HG02870 (cell line): Measurements from ENCODE around the gene USHBP1.

Experiments
- ATAC-seq: cut with Tn5 transposase; IDR thresholded peaks from one replicate; pipeline ENCODE4 v1.9.1; 2021; ENCODE audit warnings: mild to moderate bottlenecking, moderate library complexity; ENCODE audit not compliant: unreplicated experiment

USHBP1 gene

GRCh38 chr19:17263712-17264640 is 569 bp downstream of the USHBP1 start:
- no peak for ATAC-seq

GRCh38 chr19:17262557-17262956 is 2.0 kb downstream of the USHBP1 start:
- ATAC-seq, result no peak

GRCh38 chr19:17260842-17261325 is 3.7 kb downstream of the USHBP1 start:
- no peak for ATAC-seq

GRCh38 chr19:17259934-17260333 is 4.6 kb downstream of the USHBP1 start:
- ATAC-seq, result no peak

- ATAC-seq, result no peak
Measured at GRCh38 chr19:17259118-17259780, 5.3 kb downstream of the USHBP1 start.

- ATAC-seq, result no peak
Measured at GRCh38 chr19:17256130-17256529, 8.4 kb downstream of the USHBP1 start.

- no peak for ATAC-seq
Measured at GRCh38 chr19:17255150-17255621, 9.4 kb downstream of the USHBP1 start.

GRCh38 chr19:17254636-17255035 is 9.9 kb downstream of the USHBP1 start:
- ATAC-seq, result no peak

- no peak for ATAC-seq
Measured at GRCh38 chr19:17249887-17250548, 14.5 kb downstream of the USHBP1 start.

GRCh38 chr19:17248011-17248776 is 16.4 kb downstream of the USHBP1 start:
- ATAC-seq, result no peak

- ATAC-seq, result no peak
Measured at GRCh38 chr19:17246681-17247425, 17.7 kb downstream of the USHBP1 start.

GRCh38 chr19:17245535-17245984 is 19.0 kb downstream of the USHBP1 start, which contains the start of gene NR2F6:
NR2F6 (minus strand) TSS chr19:17245919; CDS start chr19:17245220, 699 bp downstream.
- peak; percentile 6 for ATAC-seq

GRCh38 chr19:17244618-17245534 is 19.7 kb downstream of the USHBP1 start:
- no peak for ATAC-seq

- no peak for ATAC-seq
Measured at GRCh38 chr19:17243830-17244617, 20.5 kb downstream of the USHBP1 start.

- no peak for ATAC-seq
Measured at GRCh38 chr19:17243211-17243829, 21.2 kb downstream of the USHBP1 start.

- ATAC-seq, result no peak
Measured at GRCh38 chr19:17242431-17243208, 21.9 kb downstream of the USHBP1 start.
